Stimulated activated CD4-positive, alpha-beta T cell treated with anti-CD3 and anti-CD28 coated beads, Interleukin-2, amount 100 ng/mL, for 48 hours (primary cell): ENCODE measurements around the gene MRPS22.

Experiments
- DNase-seq, 2 donors: peaks; one replicate each; pipeline ENCODE4 v3.0.0-alpha.2; 2020

MRPS22 gene

GRCh38 chr3:139343895-139344856 is at the start of gene MRPS22:
Gene MRPS22 (plus strand): TSS chr3:139344020. CDS start chr3:139344027, 7 bp downstream.
- DNase-seq, result peak; percentile 67 to 70

GRCh38 chr3:139295040-139295439 is 48.8 kb upstream of the MRPS22 start:
- DNase-seq, result no peak

GRCh38 chr3:139296141-139296718 is 47.6 kb upstream of the MRPS22 start:
- DNase-seq, result no peak

- no peak for DNase-seq
Measured at GRCh38 chr3:139297588-139298311, 46.1 kb upstream of the MRPS22 start.

- no peak for DNase-seq
Measured at GRCh38 chr3:139299261-139300132, 44.3 kb upstream of the MRPS22 start.

GRCh38 chr3:139300416-139300815 is 43.4 kb upstream of the MRPS22 start:
- DNase-seq, result no peak

GRCh38 chr3:139301183-139301582 is 42.6 kb upstream of the MRPS22 start:
- no peak for DNase-seq

GRCh38 chr3:139301654-139302053 is 42.2 kb upstream of the MRPS22 start:
- no peak for DNase-seq

GRCh38 chr3:139302084-139302800 is 41.6 kb upstream of the MRPS22 start:
- DNase-seq, result no peak

GRCh38 chr3:139302801-139303113 is 41.1 kb upstream of the MRPS22 start:
- no peak for DNase-seq

- DNase-seq, result no peak
Measured at GRCh38 chr3:139303216-139303615, 40.6 kb upstream of the MRPS22 start.

- DNase-seq, result no peak
Measured at GRCh38 chr3:139304383-139304782, 39.4 kb upstream of the MRPS22 start.

- DNase-seq, result no peak
Measured at GRCh38 chr3:139306078-139306477, 37.7 kb upstream of the MRPS22 start.

GRCh38 chr3:139307072-139307491 is 36.7 kb upstream of the MRPS22 start:
- DNase-seq, result no peak

GRCh38 chr3:139307601-139308555 is 35.9 kb upstream of the MRPS22 start:
- DNase-seq, result no peak

- no peak for DNase-seq
Measured at GRCh38 chr3:139308560-139308959, 35.3 kb upstream of the MRPS22 start.

GRCh38 chr3:139309061-139309591 is 34.7 kb upstream of the MRPS22 start:
- no peak for DNase-seq

- no peak for DNase-seq
Measured at GRCh38 chr3:139309880-139310279, 33.9 kb upstream of the MRPS22 start.

- no peak for DNase-seq
Measured at GRCh38 chr3:139310474-139310933, 33.3 kb upstream of the MRPS22 start.

- no peak for DNase-seq
Measured at GRCh38 chr3:139311557-139311956, 32.3 kb upstream of the MRPS22 start.
